ENCODE measurements around the gene MPPED1. TPM values are rescaled to one million over a fixed set of nuclear protein-coding genes. Genes with fewer than 3 reads are reported as not detected.
A peak's percentile ranks its signal among the peaks of the same experiment; 100 is the strongest.

The MPPED1 gene
- total and polyA plus RNA-seq, 2 of the 13 experiments (the other 11 are each of a cell fraction or from before 2014, with no cell fraction given): 0.77 TPM; not detected in 1

DNA sequence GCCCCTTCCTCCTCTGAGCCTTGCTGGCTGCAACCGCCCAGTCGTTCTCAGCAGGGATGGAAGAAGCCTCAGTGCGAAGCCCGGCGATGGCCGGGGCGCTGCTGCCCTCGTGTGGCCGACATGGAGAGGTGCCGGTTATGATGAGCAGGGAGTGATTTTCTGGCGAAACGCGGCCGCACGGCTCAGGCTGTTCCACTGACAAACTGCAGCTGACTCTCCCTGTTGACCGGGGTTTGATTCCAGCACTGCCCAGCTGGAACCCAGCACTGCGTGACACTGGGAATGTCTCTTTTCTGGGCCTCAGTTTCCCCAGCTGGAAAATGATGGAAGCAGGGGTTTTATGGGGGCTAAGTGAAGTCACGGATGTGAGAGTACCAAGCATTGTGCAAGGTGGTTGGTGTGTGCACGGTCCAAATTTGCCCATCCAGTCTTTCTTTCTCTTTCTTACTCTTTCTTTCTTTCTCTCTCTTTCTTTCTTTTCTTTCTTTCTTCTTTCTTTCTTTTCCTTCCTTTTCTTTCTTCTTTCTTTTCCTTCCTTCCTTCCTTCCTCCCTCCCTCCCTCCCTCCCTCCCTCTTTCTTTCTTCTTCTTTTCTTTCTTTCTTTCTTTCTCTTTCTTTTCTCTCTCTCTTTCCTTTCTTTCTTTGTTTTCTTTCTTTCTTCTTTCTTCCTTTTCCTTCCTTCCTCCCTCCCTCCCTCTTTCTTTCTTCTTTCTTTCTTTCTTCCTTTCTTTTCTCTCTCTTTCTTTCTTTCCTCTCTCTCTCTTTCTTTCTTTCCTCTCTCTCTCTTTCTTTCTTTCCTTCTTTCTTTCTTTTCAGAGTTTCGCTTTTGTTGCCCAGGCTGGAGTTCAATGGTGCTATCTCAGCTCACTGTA is 25.8 kb upstream of the MPPED1 start (continued):
- TF ChIP-seq ZNF687 (CRISPR knock-in tag; IDR thresholded peaks at IDR 0.05) (peak; percentile 57), REPIN1 (CRISPR knock-in tag; IDR thresholded peaks at IDR 0.05; ENCODE audit: borderline replicate concordance, low read depth) (no peak), THAP11 (CRISPR knock-in tag; IDR thresholded peaks at IDR 0.05) (no peak), RAD21 (CRISPR knock-in tag; IDR thresholded peaks at IDR 0.05) (peak; percentile 93), KLF16 (CRISPR knock-in tag; IDR thresholded peaks at IDR 0.05) (0 out of 4 replicates have a peak, but pooled peaks of 1 of the 2 experiments have one; percentile 41), ZNF512 (CRISPR knock-in tag; IDR thresholded peaks at IDR 0.05) (peak; percentile 96; the same call in 1 of the 2 replicates), STAG1 (CRISPR knock-in tag; IDR thresholded peaks at IDR 0.05) (peak; percentile 96), ZNF768 (CRISPR knock-in tag; IDR thresholded peaks at IDR 0.05) (peak; percentile 31; the same call in 1 of the 2 replicates), ZNF124 (CRISPR knock-in tag; IDR thresholded peaks at IDR 0.05) (0 out of 2 replicates have a peak, but pooled peaks have one; percentile 27), XRCC5 (optimal IDR thresholded peaks at IDR 0.05; ENCODE audit: low read length) (peak; percentile 66), RXRA (CRISPR knock-in tag; IDR thresholded peaks at IDR 0.05) (0 out of 2 replicates have a peak, but pooled peaks have one; percentile 30), ZNF30 (CRISPR knock-in tag; IDR thresholded peaks at IDR 0.05) (no peak)
- TF ChIP-seq, protein P1, sequence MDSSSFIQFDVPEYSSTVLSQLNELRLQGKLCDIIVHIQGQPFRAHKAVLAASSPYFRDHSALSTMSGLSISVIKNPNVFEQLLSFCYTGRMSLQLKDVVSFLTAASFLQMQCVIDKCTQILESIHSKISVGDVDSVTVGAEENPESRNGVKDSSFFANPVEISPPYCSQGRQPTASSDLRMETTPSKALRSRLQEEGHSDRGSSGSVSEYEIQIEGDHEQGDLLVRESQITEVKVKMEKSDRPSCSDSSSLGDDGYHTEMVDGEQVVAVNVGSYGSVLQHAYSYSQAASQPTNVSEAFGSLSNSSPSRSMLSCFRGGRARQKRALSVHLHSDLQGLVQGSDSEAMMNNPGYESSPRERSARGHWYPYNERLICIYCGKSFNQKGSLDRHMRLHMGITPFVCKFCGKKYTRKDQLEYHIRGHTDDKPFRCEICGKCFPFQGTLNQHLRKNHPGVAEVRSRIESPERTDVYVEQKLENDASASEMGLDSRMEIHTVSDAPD (CRISPR knock-in tag; IDR thresholded peaks at IDR 0.05): no peak
- TF ChIP-seq, protein P2, sequence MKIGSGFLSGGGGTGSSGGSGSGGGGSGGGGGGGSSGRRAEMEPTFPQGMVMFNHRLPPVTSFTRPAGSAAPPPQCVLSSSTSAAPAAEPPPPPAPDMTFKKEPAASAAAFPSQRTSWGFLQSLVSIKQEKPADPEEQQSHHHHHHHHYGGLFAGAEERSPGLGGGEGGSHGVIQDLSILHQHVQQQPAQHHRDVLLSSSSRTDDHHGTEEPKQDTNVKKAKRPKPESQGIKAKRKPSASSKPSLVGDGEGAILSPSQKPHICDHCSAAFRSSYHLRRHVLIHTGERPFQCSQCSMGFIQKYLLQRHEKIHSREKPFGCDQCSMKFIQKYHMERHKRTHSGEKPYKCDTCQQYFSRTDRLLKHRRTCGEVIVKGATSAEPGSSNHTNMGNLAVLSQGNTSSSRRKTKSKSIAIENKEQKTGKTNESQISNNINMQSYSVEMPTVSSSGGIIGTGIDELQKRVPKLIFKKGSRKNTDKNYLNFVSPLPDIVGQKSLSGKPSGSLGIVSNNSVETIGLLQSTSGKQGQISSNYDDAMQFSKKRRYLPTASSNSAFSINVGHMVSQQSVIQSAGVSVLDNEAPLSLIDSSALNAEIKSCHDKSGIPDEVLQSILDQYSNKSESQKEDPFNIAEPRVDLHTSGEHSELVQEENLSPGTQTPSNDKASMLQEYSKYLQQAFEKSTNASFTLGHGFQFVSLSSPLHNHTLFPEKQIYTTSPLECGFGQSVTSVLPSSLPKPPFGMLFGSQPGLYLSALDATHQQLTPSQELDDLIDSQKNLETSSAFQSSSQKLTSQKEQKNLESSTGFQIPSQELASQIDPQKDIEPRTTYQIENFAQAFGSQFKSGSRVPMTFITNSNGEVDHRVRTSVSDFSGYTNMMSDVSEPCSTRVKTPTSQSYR (CRISPR knock-in tag; IDR thresholded peaks at IDR 0.05; ENCODE audit: borderline replicate concordance): no peak
- TF ChIP-seq, protein P3, sequence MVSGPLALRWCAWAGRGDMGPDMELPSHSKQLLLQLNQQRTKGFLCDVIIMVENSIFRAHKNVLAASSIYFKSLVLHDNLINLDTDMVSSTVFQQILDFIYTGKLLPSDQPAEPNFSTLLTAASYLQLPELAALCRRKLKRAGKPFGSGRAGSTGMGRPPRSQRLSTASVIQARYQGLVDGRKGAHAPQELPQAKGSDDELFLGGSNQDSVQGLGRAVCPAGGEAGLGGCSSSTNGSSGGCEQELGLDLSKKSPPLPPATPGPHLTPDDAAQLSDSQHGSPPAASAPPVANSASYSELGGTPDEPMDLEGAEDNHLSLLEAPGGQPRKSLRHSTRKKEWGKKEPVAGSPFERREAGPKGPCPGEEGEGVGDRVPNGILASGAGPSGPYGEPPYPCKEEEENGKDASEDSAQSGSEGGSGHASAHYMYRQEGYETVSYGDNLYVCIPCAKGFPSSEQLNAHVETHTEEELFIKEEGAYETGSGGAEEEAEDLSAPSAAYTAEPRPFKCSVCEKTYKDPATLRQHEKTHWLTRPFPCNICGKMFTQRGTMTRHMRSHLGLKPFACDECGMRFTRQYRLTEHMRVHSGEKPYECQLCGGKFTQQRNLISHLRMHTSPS (CRISPR knock-in tag; IDR thresholded peaks at IDR 0.05; ENCODE audit: low read depth): no peak
